Esophagus muscularis mucosa (tissue), 3 donors: ENCODE data around the gene EVL.

ENCODE experiments used
- POLR2AphosphoS5 ChIP-seq, 2 donors: sonication (generic); formaldehyde crosslinking; IDR thresholded peaks; one replicate each; pipeline ENCODE4 v1.6.1; 2017; ENCODE audit warnings: antibody characterized with exemption in 2 of 2
- TF ChIP-seq, protein P1 (sequence below), 3 experiments: fragments of 200-600 bp in 2 of 3; fragments of 450-650 bp in 1 of 3; sonication (generic) in 2 of 3; IDR thresholded peaks; one replicate each; pipeline ENCODE4 v1.5.1; 2017 to 2019; ENCODE audit warnings: antibody characterized with exemption in 3 of 3, mild to moderate bottlenecking in 2 of 3, moderate library complexity in 1 of 3

DNA sequence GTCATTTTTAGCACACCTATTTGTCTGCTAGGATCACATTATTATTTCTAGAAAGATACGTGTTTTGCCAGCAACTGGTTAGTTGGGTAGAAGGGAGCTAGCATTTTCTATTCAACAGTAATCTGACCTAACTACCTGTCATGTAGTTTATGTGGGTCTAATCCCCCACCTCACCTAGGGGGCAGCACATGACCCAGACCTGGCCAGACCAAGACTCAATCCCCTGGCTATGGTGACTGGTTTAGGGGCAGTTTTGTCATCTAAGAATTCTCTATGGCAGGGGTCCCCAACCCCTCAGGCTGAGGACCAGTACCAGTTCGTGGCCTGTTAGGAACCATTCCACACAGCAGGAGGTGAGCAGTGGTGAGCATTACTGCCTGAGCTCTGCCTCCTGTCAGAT, 29.5 kb upstream of the EVL start:
- TF ChIP-seq, protein P1, sequence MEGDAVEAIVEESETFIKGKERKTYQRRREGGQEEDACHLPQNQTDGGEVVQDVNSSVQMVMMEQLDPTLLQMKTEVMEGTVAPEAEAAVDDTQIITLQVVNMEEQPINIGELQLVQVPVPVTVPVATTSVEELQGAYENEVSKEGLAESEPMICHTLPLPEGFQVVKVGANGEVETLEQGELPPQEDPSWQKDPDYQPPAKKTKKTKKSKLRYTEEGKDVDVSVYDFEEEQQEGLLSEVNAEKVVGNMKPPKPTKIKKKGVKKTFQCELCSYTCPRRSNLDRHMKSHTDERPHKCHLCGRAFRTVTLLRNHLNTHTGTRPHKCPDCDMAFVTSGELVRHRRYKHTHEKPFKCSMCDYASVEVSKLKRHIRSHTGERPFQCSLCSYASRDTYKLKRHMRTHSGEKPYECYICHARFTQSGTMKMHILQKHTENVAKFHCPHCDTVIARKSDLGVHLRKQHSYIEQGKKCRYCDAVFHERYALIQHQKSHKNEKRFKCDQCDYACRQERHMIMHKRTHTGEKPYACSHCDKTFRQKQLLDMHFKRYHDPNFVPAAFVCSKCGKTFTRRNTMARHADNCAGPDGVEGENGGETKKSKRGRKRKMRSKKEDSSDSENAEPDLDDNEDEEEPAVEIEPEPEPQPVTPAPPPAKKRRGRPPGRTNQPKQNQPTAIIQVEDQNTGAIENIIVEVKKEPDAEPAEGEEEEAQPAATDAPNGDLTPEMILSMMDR (IDR thresholded peaks at IDR 0.05), result no peak
- TF ChIP-seq POLR2AphosphoS5 (IDR thresholded peaks at IDR 0.05), result no peak
